Sigmoid colon (tissue), 4 donors: ENCODE measurements around the gene SPEM1.

Source experiments
- CTCF ChIP-seq, 4 experiments: fragments of 450-650 bp in 3 of 4; fragments of 200-600 bp in 1 of 4; IDR thresholded peaks; one replicate each; pipeline ENCODE4 v1.5.1; 2016 to 2019; ENCODE audit warnings: antibody characterized with exemption in 4 of 4, mild to moderate bottlenecking in 3 of 4, moderate library complexity in 2 of 4
- POLR2A ChIP-seq, 2 donors: fragments of 450-650 bp; IDR thresholded peaks; one replicate each; pipeline ENCODE4 v1.6.1; 2016; ENCODE audit warnings: antibody characterized with exemption in 2 of 2, mild to moderate bottlenecking in 2 of 2, moderate library complexity in 2 of 2
- POLR2AphosphoS5 ChIP-seq, 4 donors: sonication (generic); formaldehyde crosslinking; IDR thresholded peaks; one replicate each; pipeline ENCODE4 v1.6.1; 2017; ENCODE audit warnings: antibody characterized with exemption in 4 of 4

DNA sequence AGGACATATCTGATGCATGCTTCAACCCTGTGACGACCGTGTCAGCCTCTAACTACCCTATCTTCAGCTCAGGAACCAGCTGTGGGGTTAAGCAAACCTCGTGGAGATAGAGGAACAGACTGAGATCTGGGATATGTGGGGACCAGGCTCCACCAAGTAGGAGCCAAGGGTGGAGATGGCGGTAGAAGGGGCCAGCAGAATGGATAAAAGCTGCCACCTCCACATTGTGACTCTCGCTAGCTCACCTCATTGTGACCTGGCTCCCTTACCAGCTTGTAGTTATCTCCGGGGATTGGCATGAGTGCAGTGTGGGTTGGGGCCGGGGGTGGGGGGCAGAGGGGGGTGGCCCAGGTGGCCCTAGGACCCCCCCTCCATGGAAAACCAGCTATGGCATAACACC lies 5.2 kb downstream of the SPEM1 start, which contains the start of gene SPEM2:
- no peak for TF ChIP-seq POLR2A (IDR thresholded peaks at IDR 0.05)
- TF ChIP-seq CTCF (IDR thresholded peaks at IDR 0.05): no peak
- TF ChIP-seq POLR2AphosphoS5 (IDR thresholded peaks at IDR 0.05): no peak
